Spleen (tissue), 11 donors: ENCODE results near the gene CPHXL2. TPM values are rescaled to one million over a fixed set of nuclear protein-coding genes. Genes with fewer than 3 reads are reported as not detected.

ENCODE experiments used
- DNase-seq: peaks from one replicate; pipeline ENCODE4 v3.0.0-alpha.2; 2020
- H3K27ac ChIP-seq, 8 donors: fragments of 200-600 bp; sonication (generic) in 7 of 8; 1 replicate in 4 of 8; 2 replicates in 4 of 8; pipeline versions ENCODE4 v1.5.0 to v1.8.0; 2016 to 2021; ENCODE audit warnings: inconsistent platforms in 4 of 8, mild to moderate bottlenecking in 4 of 8, moderate library complexity in 1 of 8
- H3K27me3 ChIP-seq, 7 donors: fragments of 200-600 bp; sonication (generic) in 6 of 7; replicated peaks in 1 of 7; 1 replicate in 4 of 7; 2 replicates in 3 of 7; pipeline versions ENCODE4 v1.5.0 to v1.8.0; 2016 to 2021; ENCODE audit warnings: inconsistent platforms in 3 of 7, mild to moderate bottlenecking in 1 of 7
- H3K36me3 ChIP-seq, 6 donors: fragments of 200-600 bp; sonication (generic) in 5 of 6; 1 replicate in 4 of 6; 2 replicates in 2 of 6; pipeline versions ENCODE4 v1.5.0 to v1.8.0; 2016 to 2021; ENCODE audit warnings: inconsistent platforms in 2 of 6
- H3K4me1 ChIP-seq, 6 donors: fragments of 200-600 bp; sonication (generic) in 5 of 6; 1 replicate in 3 of 6; 2 replicates in 3 of 6; pipeline versions ENCODE4 v1.5.0 to v1.8.0; 2016 to 2021; ENCODE audit warnings: inconsistent platforms in 3 of 6
- H3K4me3 ChIP-seq, 8 donors: fragments of 200-600 bp; sonication (generic) in 7 of 8; 1 replicate in 4 of 8; 2 replicates in 4 of 8; pipeline versions ENCODE4 v1.5.0 to v1.8.0; 2016 to 2021; ENCODE audit warnings: inconsistent platforms in 4 of 8, mild to moderate bottlenecking in 4 of 8, moderate library complexity in 2 of 8
- H3K9me3 ChIP-seq, 8 donors: fragments of 200-600 bp; sonication (generic) in 7 of 8; 1 replicate in 4 of 8; 2 replicates in 4 of 8; pipeline versions ENCODE4 v1.5.0 to v1.8.0; 2016 to 2021; ENCODE audit warnings: inconsistent platforms in 4 of 8
- CTCF ChIP-seq, 11 experiments: fragments of 200-600 bp in 7 of 11; fragments of 450-650 bp in 4 of 11; sonication (generic) in 4 of 11; IDR thresholded peaks in 8 of 11; conservative IDR thresholded peaks in 3 of 11; 1 replicate in 7 of 11; 2 replicates in 4 of 11; pipeline versions ENCODE4 v1.4.0 to v1.8.0; 2016 to 2021; ENCODE audit warnings: antibody characterized with exemption in 11 of 11, inconsistent platforms in 4 of 11, mild to moderate bottlenecking in 1 of 11
- POLR2A ChIP-seq, 3 donors: fragments of 450-650 bp; IDR thresholded peaks; one replicate each; pipeline ENCODE4 v1.5.1; 2017; ENCODE audit warnings: antibody characterized with exemption in 3 of 3, mild to moderate bottlenecking in 1 of 3
- POLR2AphosphoS5 ChIP-seq, 3 donors: sonication (generic); formaldehyde crosslinking; IDR thresholded peaks; one replicate each; pipeline ENCODE4 v1.5.1; 2017; ENCODE audit warnings: antibody characterized with exemption in 3 of 3
- WGBS, 5 donors: extraction: QIAGEN DNeasy Blood & Tissue Kit in 3 of 5; methylation state at CpG; one replicate each; pipeline versions ENCODE4 v1.1.5 to v1.1.7; 2013 to 2018; 5-methylcytosine and 5-hydroxymethylcytosine counted together
- intact Hi-C: fragments of 100-400 bp; cut with DNase I; formaldehyde crosslinking; loops from one replicate; pipeline ENCODE4 v1.15.0; 2023; ENCODE audit warnings: low total_unique reads
- polyA plus RNA-seq, 3 donors: library from polyadenylated mRNA; stranded (reverse); fragments of 200-250 nt; gene quantifications; one replicate each; pipeline ENCODE4 v1.2.1, GENCODE V29; 2013
- total RNA-seq, 7 donors: library from RNA; depleted of rRNA in 3 of 7; stranded (reverse); fragments of >200 nt in 3 of 7; fragmentation: NEBNext Ultra II Directional in 4 of 7; extraction: Animal tissue kit (Norgen Biotek cat#: 25700) in 4 of 7; gene quantifications; one replicate each; pipeline versions ENCODE4 v1.1.0 to v1.2.1, GENCODE V29; 2016 to 2021
- donor health status: healthy with polysubstance abuse.
- donor health status: DM: no; HTN: no; CAD: no; lungs with moderate emphysema.
- donor health status: DM: no; HTN: no; CAD: no.
- donor health status: Bipolar disorder and iron deficiency.
- donor health status: healthy.
- donor health status: DM: no; HTN: no; CAD: no.
- donor health status: DM: yes; HTN: yes; CAD: no.

The CPHXL2 gene
- total and polyA plus RNA-seq, 10 donors = 0.06 TPM; not detected in 9

GRCh38 chr16:75667503-75667902, 9.3 kb downstream of the CPHXL2 start:
- DNase-seq = no peak
- no peaks in the 10 kb centered on the region for H3K4me1 ChIP-seq
- no peaks in the 10 kb centered on the region for H3K9me3 ChIP-seq
- H3K27me3 ChIP-seq = no peaks in the 10 kb centered on the region
- H3K36me3 ChIP-seq = peaks cover 0 to 3% (median 0%) of the 10 kb centered on the region in 6 donors
- H3K4me3 ChIP-seq = no peak overlapping the region
- H3K27ac ChIP-seq = no peak overlapping the region
- intact Hi-C loops = no loop called here
- TF ChIP-seq POLR2AphosphoS5 (IDR thresholded peaks at IDR 0.05) (no peak), POLR2A (IDR thresholded peaks at IDR 0.05) (no peak), CTCF (IDR thresholded peaks at IDR 0.05 in 8 of 11, conservative IDR thresholded peaks at IDR 0.05 in 3 of 11) (no peak)

- H3K4me1 ChIP-seq = peaks cover 0 to 13% (median 0%) of the 10 kb centered on the region in 6 donors
- no peaks in the 10 kb centered on the region for H3K27me3 ChIP-seq
- no peak for TF ChIP-seq POLR2AphosphoS5 (IDR thresholded peaks at IDR 0.05)
- TF ChIP-seq CTCF (IDR thresholded peaks at IDR 0.05 in 8 of 11, conservative IDR thresholded peaks at IDR 0.05 in 3 of 11) = no peak
- no peak for TF ChIP-seq POLR2A (IDR thresholded peaks at IDR 0.05)
- H3K9me3 ChIP-seq = no peaks in the 10 kb centered on the region
- WGBS, 5 donors = 71 to 90% (median 85%) methylated on average over 4 of the region's 4 CpGs
- no peak for DNase-seq
- no peak overlapping the region for H3K4me3 ChIP-seq
- peaks cover 4 to 70% (median 42%) of the 10 kb centered on the region in 6 donors for H3K36me3 ChIP-seq
- peak overlapping the region in 1 of 8 donors; percentile 5 for H3K27ac ChIP-seq
- intact Hi-C loops = no loop called here
Observed at GRCh38 chr16:75660726-75661302, 16.0 kb downstream of the CPHXL2 start.

- WGBS, 5 donors = 92 to 98% (median 95%) methylated on average over 3 to 6 of the region's 6 CpGs
- TF ChIP-seq CTCF (IDR thresholded peaks at IDR 0.05 in 8 of 11, conservative IDR thresholded peaks at IDR 0.05 in 3 of 11) (no peak), POLR2A (IDR thresholded peaks at IDR 0.05) (no peak), POLR2AphosphoS5 (IDR thresholded peaks at IDR 0.05) (peak in 1 of 3 donors; percentile 7)
- Histone ChIP-seq H3K9me3 (no peaks in the 10 kb centered on the region), H3K36me3 (peaks cover 5 to 74% (median 47%) of the 10 kb centered on the region in 6 donors), H3K27ac (no peak overlapping the region), H3K27me3 (no peaks in the 10 kb centered on the region), H3K4me1 (peaks cover 0 to 16% (median 0%) of the 10 kb centered on the region in 6 donors), H3K4me3 (no peak overlapping the region)
- no peak for DNase-seq
- intact Hi-C loops = no loop called here
Observed at GRCh38 chr16:75660321-75660720, 16.5 kb downstream of the CPHXL2 start.

GRCh38 chr16:75658175-75658574, 18.6 kb downstream of the CPHXL2 start:
- intact Hi-C loops = loop anchor here (10.0 kb wide), 1 partner anchor 97 kb away; no protein-coding TSS in a partner anchor
- H3K36me3 ChIP-seq = peaks cover 5 to 95% (median 59%) of the 10 kb centered on the region in 6 donors
- no peaks in the 10 kb centered on the region for H3K9me3 ChIP-seq
- TF ChIP-seq POLR2AphosphoS5 (IDR thresholded peaks at IDR 0.05) (peak in 1 of 3 donors; percentile 18), CTCF (IDR thresholded peaks at IDR 0.05 in 8 of 11, conservative IDR thresholded peaks at IDR 0.05 in 3 of 11) (no peak), POLR2A (IDR thresholded peaks at IDR 0.05) (no peak)
- DNase-seq = no peak
- H3K27ac ChIP-seq = no peak overlapping the region
- H3K27me3 ChIP-seq = no peaks in the 10 kb centered on the region
- no peak overlapping the region for H3K4me3 ChIP-seq
- 92 to 98% (median 92%) methylated on average over 2 of the region's 2 CpGs for WGBS, 5 donors
- H3K4me1 ChIP-seq = peaks cover 4 to 37% (median 13%) of the 10 kb centered on the region in 6 donors
